Keratinocyte (primary cell): ENCODE measurements around the gene C12orf75. TPM values are rescaled to one million over a fixed set of nuclear protein-coding genes. Genes with fewer than 3 reads are reported as not detected.

Source experiments
- DNase-seq: peaks from one replicate; pipeline ENCODE4 v3.0.0-alpha.2; 2011; ENCODE audit warnings: low read depth, missing footprints, low spot score
- FAIRE-seq: peaks from 2 replicates; lab custom pipeline; 2011; peaks lifted over from hg19 to GRCh38; lab: Jason Lieb, UNC
- H2AFZ ChIP-seq: 2 replicates; pipeline ENCODE4 v1.6.0; 2012; ENCODE audit warnings: low read length, control low read depth, inconsistent platforms; ENCODE audit not compliant: control insufficient read depth
- H3K27ac ChIP-seq: 2 replicates; pipeline ENCODE4 v1.5.1; 2011; ENCODE audit warnings: low read length; ENCODE audit not compliant: control insufficient read depth, insufficient read depth
- H3K27me3 ChIP-seq: 3 replicates; pipeline ENCODE4 v1.6.0; 2011; ENCODE audit warnings: low read length; ENCODE audit not compliant: control insufficient read depth, insufficient read depth; ENCODE audit errors: extremely low read depth
- H3K36me3 ChIP-seq, 2 experiments: 2 replicates in 1 of 2; 3 replicates in 1 of 2; pipeline ENCODE4 v1.5.1; 2011; ENCODE audit warnings: low read length in 2 of 2, mild to moderate bottlenecking in 1 of 2; ENCODE audit not compliant: control insufficient read depth in 2 of 2, insufficient read depth in 2 of 2; ENCODE audit errors: extremely low read depth in 1 of 2
- H3K4me1 ChIP-seq: 3 replicates; pipeline ENCODE4 v1.5.1; 2011; ENCODE audit warnings: low read length; ENCODE audit not compliant: control insufficient read depth, insufficient read depth; ENCODE audit errors: extremely low read depth
- H3K4me2 ChIP-seq: 3 replicates; pipeline ENCODE4 v1.6.0; 2011; ENCODE audit warnings: low read depth, low read length; ENCODE audit not compliant: control insufficient read depth, insufficient read depth; ENCODE audit errors: extremely low read depth
- H3K4me3 ChIP-seq, 3 experiments: fragments of 200-600 bp in 1 of 3; sonication (generic) in 1 of 3; 2 replicates in 2 of 3; 3 replicates in 1 of 3; pipeline ENCODE4 v1.5.1; 2011 to 2016; ENCODE audit warnings: low read length in 3 of 3, mild to moderate bottlenecking in 3 of 3, control low read depth in 2 of 3, inconsistent platforms in 1 of 3, low read depth in 1 of 3, mixed read lengths in 1 of 3, mixed run types in 1 of 3, moderate library complexity in 1 of 3; ENCODE audit not compliant: control insufficient read depth in 2 of 3, insufficient read depth in 2 of 3; ENCODE audit errors: extremely low read depth in 1 of 3
- H3K79me2 ChIP-seq: 2 replicates; pipeline ENCODE4 v1.6.0; 2012; ENCODE audit warnings: low read length; ENCODE audit not compliant: control insufficient read depth, insufficient read depth
- H3K9ac ChIP-seq: 3 replicates; pipeline ENCODE4 v1.6.0; 2011; ENCODE audit warnings: low read length; ENCODE audit not compliant: control insufficient read depth, insufficient read depth; ENCODE audit errors: extremely low read depth
- H3K9me1 ChIP-seq: 3 replicates; pipeline ENCODE4 v1.6.0; 2011; ENCODE audit warnings: low read length; ENCODE audit not compliant: control insufficient read depth, insufficient read depth; ENCODE audit errors: extremely low read depth
- H3K9me3 ChIP-seq: 2 replicates; pipeline ENCODE4 v1.5.1; 2012; ENCODE audit warnings: low read depth, low read length; ENCODE audit not compliant: control insufficient read depth
- H4K20me1 ChIP-seq: 3 replicates; pipeline ENCODE4 v1.6.0; 2011; ENCODE audit warnings: low read length; ENCODE audit not compliant: control insufficient read depth, insufficient read depth; ENCODE audit errors: extremely low read depth
- CTCF ChIP-seq, 3 experiments: IDR thresholded peaks in 1 of 3; conservative IDR thresholded peaks in 1 of 3; optimal IDR thresholded peaks in 1 of 3; 2 replicates in 2 of 3; 3 replicates in 1 of 3; pipeline versions ENCODE3 to v1.5.1; 2011; ENCODE audit warnings: low read length in 3 of 3, mild to moderate bottlenecking in 3 of 3, moderate library complexity in 2 of 3, control low read depth in 1 of 3, inconsistent platforms in 1 of 3; ENCODE audit not compliant: insufficient read depth in 2 of 3; ENCODE audit errors: extremely low read depth in 1 of 3
- EZH2 ChIP-seq: IDR thresholded peaks from one replicate; pipeline ENCODE4 v1.6.1; 2012; ENCODE audit warnings: inconsistent platforms, mild to moderate bottlenecking, low read length, moderate library complexity
- dilution Hi-C: fragments of 300-500 bp; cut with MboI; formaldehyde crosslinking; loops from one replicate; pipeline ENCODE4 v1.7.0; 2020; ENCODE audit warnings: low sequenced_read_pairs; ENCODE audit not compliant: extremely low pct_ligation_motif_present
- polyA plus RNA-seq, 5 experiments: library from polyadenylated mRNA; depleted of rRNA in 3 of 5; stranded (reverse) in 3 of 5; stranded (forward) in 1 of 5; unstranded in 1 of 5; fragments of >200 nt; gene quantifications; 1 replicate in 1 of 5; 2 replicates in 3 of 5; 3 replicates in 1 of 5; pipeline versions ENCODE4 v1.2.1 to v1.2.3, GENCODE V29; 2011 to 2012; ENCODE audit warnings: missing spikeins in 2 of 5, low read depth in 1 of 5, low replicate concordance in 1 of 5

C12orf75 gene
- polyA plus RNA-seq, 1 donor (not counting 4 experiments of a cell fraction or from before 2014, with no cell fraction given) = 160 TPM

DNA sequence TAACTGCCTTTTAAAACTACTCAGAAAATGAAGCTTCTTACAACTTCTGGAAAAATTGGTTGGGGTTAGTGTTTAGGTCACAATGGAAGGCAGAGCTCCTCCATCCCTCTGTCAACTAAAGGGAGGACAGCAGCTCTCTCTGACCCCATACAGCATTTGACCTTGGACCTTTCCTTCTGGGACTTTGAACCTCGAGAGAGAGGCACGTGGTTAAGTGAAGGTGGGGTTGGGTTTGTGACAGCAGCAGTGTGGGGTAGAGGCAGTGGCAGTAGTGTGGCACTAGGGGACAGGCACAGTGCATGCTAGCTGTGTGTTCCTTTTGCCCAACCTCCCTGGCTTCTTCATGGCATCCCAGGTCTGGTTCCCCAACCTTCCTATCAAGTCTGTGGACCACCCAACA, 9.4 kb upstream of the C12orf75 start:
- H3K4me3 ChIP-seq = no peak overlapping the region
- peaks cover 11% of the 10 kb centered on the region for H3K4me1 ChIP-seq
- no peaks in the 10 kb centered on the region for H3K9me1 ChIP-seq
- no peaks in the 10 kb centered on the region for H3K9me3 ChIP-seq
- H3K9ac ChIP-seq = no peak overlapping the region
- no peak for DNase-seq
- H3K79me2 ChIP-seq = no peaks in the 10 kb centered on the region
- H3K4me2 ChIP-seq = no peak overlapping the region
- no peaks in the 10 kb centered on the region for H4K20me1 ChIP-seq
- no peak for FAIRE-seq
- no peaks in the 10 kb centered on the region for H3K27me3 ChIP-seq
- TF ChIP-seq CTCF (optimal IDR thresholded peaks at IDR 0.05 in 1 of 3, IDR thresholded peaks at IDR 0.05 in 1 of 3, conservative IDR thresholded peaks at IDR 0.05 in 1 of 3; ENCODE audit: extremely low read depth in 1 of 3, insufficient read depth in 2 of 3, low read length in 3 of 3) (peak in 1 of 3 experiments; percentile 20), EZH2 (no peak)
- H3K27ac ChIP-seq = no peak overlapping the region
- dilution Hi-C loops = no loop called here
- no peak overlapping the region for H2AFZ ChIP-seq
- H3K36me3 ChIP-seq = no peaks in the 10 kb centered on the region

GRCh38 chr12:105322070-105322469, 8.4 kb upstream of the C12orf75 start:
- no peak for FAIRE-seq
- Histone ChIP-seq H3K79me2 (no peaks in the 10 kb centered on the region), H3K9me1 (no peaks in the 10 kb centered on the region), H4K20me1 (no peaks in the 10 kb centered on the region), H3K9me3 (no peaks in the 10 kb centered on the region), H3K4me2 (no peak overlapping the region), H3K36me3 (no peaks in the 10 kb centered on the region), H2AFZ (no peak overlapping the region), H3K9ac (no peak overlapping the region), H3K27ac (no peak overlapping the region), H3K27me3 (no peaks in the 10 kb centered on the region), H3K4me3 (no peak overlapping the region), H3K4me1 (peaks cover 12% of the 10 kb centered on the region)
- no peak for DNase-seq
- TF ChIP-seq CTCF (optimal IDR thresholded peaks at IDR 0.05 in 1 of 3, IDR thresholded peaks at IDR 0.05 in 1 of 3, conservative IDR thresholded peaks at IDR 0.05 in 1 of 3; ENCODE audit: extremely low read depth in 1 of 3, insufficient read depth in 2 of 3, low read length in 3 of 3) = no peak
- dilution Hi-C loops = no loop called here
